Endothelial cell of umbilical vein (primary cell): ENCODE data around the gene DOLPP1. TPM values are rescaled to one million over a fixed set of nuclear protein-coding genes. Genes with fewer than 3 reads are reported as not detected.

Experiments
- BruUV-seq: library from RNA; stranded (reverse); fragments of 400-500 nt; replicated peaks from 2 replicates; lab custom pipeline; 2021; lab: Mats Ljungman, UMichigan
- CTCF ChIA-PET: fragments of 300-600, 350-600 bp; sonication (Branson Sonifier 250); formaldehyde crosslinking; loops from one replicate; lab custom pipeline; 2021; ENCODE audit warnings: antibody characterized with exemption, inconsistent platforms; lab: Charles Lee
- POLR2A ChIA-PET: fragments of 300-600, 350-600 bp; sonication (Branson Sonifier 250); formaldehyde crosslinking; loops from one replicate; lab custom pipeline; 2021; ENCODE audit warnings: antibody characterized with exemption, inconsistent platforms; lab: Charles Lee
- DNase-seq: peaks from one replicate; pipeline ENCODE4 v3.0.0-alpha.2; 2011; ENCODE audit warnings: low read depth, low spot score
- FAIRE-seq: peaks from 2 replicates; lab custom pipeline; 2011; peaks lifted over from hg19 to GRCh38; lab: Jason Lieb, UNC
- H2AFZ ChIP-seq: 2 replicates; pipeline ENCODE4 v1.6.0; 2012; ENCODE audit warnings: low read depth, low read length, control low read depth, inconsistent platforms
- H3K27ac ChIP-seq: 2 replicates; pipeline ENCODE4 v1.5.1; 2011; ENCODE audit warnings: low read depth, mild to moderate bottlenecking, control low read depth, low read length, moderate library complexity; ENCODE audit not compliant: insufficient read depth
- H3K27me3 ChIP-seq, 2 experiments: 2 replicates each; pipeline versions ENCODE4 v1.6.0 to v1.6.1; 2011; ENCODE audit warnings: low read length in 2 of 2, mixed read lengths in 1 of 2; ENCODE audit not compliant: control insufficient read depth in 2 of 2, insufficient read depth in 2 of 2
- H3K36me3 ChIP-seq, 2 experiments: 2 replicates in 1 of 2; 3 replicates in 1 of 2; pipeline ENCODE4 v1.5.1; 2011; ENCODE audit warnings: low read length in 2 of 2, mild to moderate bottlenecking in 1 of 2, moderate library complexity in 1 of 2; ENCODE audit not compliant: control insufficient read depth in 2 of 2, insufficient read depth in 2 of 2; ENCODE audit errors: extremely low read depth in 1 of 2
- H3K4me1 ChIP-seq: 3 replicates; pipeline ENCODE4 v1.5.1; 2011; ENCODE audit warnings: mild to moderate bottlenecking, low read length; ENCODE audit not compliant: control insufficient read depth, insufficient read depth; ENCODE audit errors: extremely low read depth
- H3K4me2 ChIP-seq: 2 replicates; pipeline ENCODE4 v1.6.1; 2011; ENCODE audit warnings: low read length, control low read depth, mixed read lengths; ENCODE audit not compliant: insufficient read depth
- H3K4me3 ChIP-seq, 3 experiments: fragments of 200-600 bp in 1 of 3; sonication (generic), shearing (Covaris generic) in 1 of 3; replicated peaks in 1 of 3; 2 replicates each; pipeline ENCODE4 v1.5.1; 2011 to 2016; ENCODE audit warnings: control low read depth in 3 of 3, low read length in 3 of 3, mild to moderate bottlenecking in 2 of 3, inconsistent platforms in 1 of 3, low read depth in 1 of 3, moderate library complexity in 1 of 3; ENCODE audit not compliant: insufficient read depth in 1 of 3
- H3K79me2 ChIP-seq: 2 replicates; pipeline ENCODE4 v1.6.0; 2012; ENCODE audit warnings: low read length, inconsistent platforms; ENCODE audit not compliant: control insufficient read depth, insufficient read depth
- H3K9ac ChIP-seq: replicated peaks from 2 replicates; pipeline ENCODE3; 2011; ENCODE audit warnings: low read length, control low read depth; ENCODE audit not compliant: insufficient read depth; ENCODE audit errors: extremely low read depth
- H3K9me1 ChIP-seq: replicated peaks from 3 replicates; pipeline ENCODE4 v1.6.0; 2011; ENCODE audit warnings: mild to moderate bottlenecking, low read length; ENCODE audit not compliant: control insufficient read depth, insufficient read depth; ENCODE audit errors: extremely low read depth
- H3K9me3 ChIP-seq: replicated peaks from 2 replicates; pipeline ENCODE4 v1.5.1; 2012; ENCODE audit warnings: low read length, inconsistent platforms; ENCODE audit not compliant: control insufficient read depth, insufficient read depth
- H4K20me1 ChIP-seq: replicated peaks from 2 replicates; pipeline ENCODE3; 2011; ENCODE audit warnings: mild to moderate bottlenecking, low read length; ENCODE audit not compliant: control insufficient read depth, insufficient read depth; ENCODE audit errors: extremely low read depth
- EZH2 ChIP-seq: IDR thresholded peaks from 2 replicates; pipeline ENCODE4 v1.6.1; 2012; ENCODE audit warnings: borderline replicate concordance, low read depth, mild to moderate bottlenecking, moderate library complexity, low read length, inconsistent platforms; ENCODE audit not compliant: severe bottlenecking
- FOS ChIP-seq: IDR thresholded peaks from 2 replicates; pipeline ENCODE4 v1.6.1; 2011; ENCODE audit warnings: mild to moderate bottlenecking, low read length, moderate library complexity, borderline replicate concordance; ENCODE audit not compliant: insufficient read depth
- GATA2 ChIP-seq: IDR thresholded peaks from 2 replicates; pipeline ENCODE4 v1.7.0; 2011; ENCODE audit warnings: low read depth, mild to moderate bottlenecking, moderate library complexity, mixed read lengths, low read length; ENCODE audit not compliant: insufficient read length, insufficient read depth
- JUN ChIP-seq: IDR thresholded peaks from 2 replicates; pipeline ENCODE4 v1.6.1; 2011; ENCODE audit warnings: borderline replicate concordance, low read depth; ENCODE audit not compliant: insufficient read length, insufficient read depth
- MYC ChIP-seq: IDR thresholded peaks from one replicate; pipeline ENCODE4 v1.6.1; 2011; ENCODE audit warnings: mild to moderate bottlenecking, low read depth, low read length
- POLR2A ChIP-seq: IDR thresholded peaks from 2 replicates; pipeline ENCODE4 v1.6.1; 2012; ENCODE audit warnings: low read depth, mild to moderate bottlenecking, control low read depth, low read length
- POLR2AphosphoS5 ChIP-seq: IDR thresholded peaks from 2 replicates; pipeline ENCODE4 v1.6.1; 2012; ENCODE audit warnings: low read depth, mild to moderate bottlenecking, control low read depth, low read length, moderate library complexity; ENCODE audit not compliant: insufficient read depth
- dilution Hi-C: fragments of 300-500 bp; cut with MboI; formaldehyde crosslinking; loops from one replicate; pipeline ENCODE4 v1.15.0; 2019; ENCODE audit warnings: low sequenced_read_pairs; ENCODE audit not compliant: extremely low pct_ligation_motif_present
- intact Hi-C: fragments of 100-400 bp; cut with micrococcal nuclease; formaldehyde crosslinking; loops from one replicate; pipeline ENCODE4 v1.10.0; 2022
- polyA plus RNA-seq, 4 experiments: library from polyadenylated mRNA; depleted of rRNA in 3 of 4; stranded (reverse) in 3 of 4; unstranded in 1 of 4; fragments of >200 nt; gene quantifications; 2 replicates each; pipeline versions ENCODE4 v1.2.1 to v1.2.3, GENCODE V29; 2011 to 2012; ENCODE audit warnings: missing spikeins in 1 of 4
- total RNA-seq: library from RNA; stranded (reverse); gene quantifications from 2 replicates; pipeline ENCODE4 v1.2.3, GENCODE V29; 2021
- TF ChIP-seq, protein P1 (sequence below), 2 donors: IDR thresholded peaks; 1 replicate in 1 of 2; 2 replicates in 1 of 2; pipeline ENCODE4 v1.5.1; 2011; ENCODE audit warnings: low read length in 2 of 2, mild to moderate bottlenecking in 2 of 2, moderate library complexity in 2 of 2, control low read depth in 1 of 2, inconsistent platforms in 1 of 2, low read depth in 1 of 2; ENCODE audit not compliant: insufficient read depth in 1 of 2; ENCODE audit errors: extremely low read depth in 1 of 2
- TF ChIP-seq, protein P2 (sequence below): IDR thresholded peaks from 2 replicates; pipeline ENCODE4 v1.6.1; 2011; ENCODE audit not compliant: insufficient read depth, insufficient read length

DOLPP1 gene
- total and polyA plus RNA-seq, 2 donors (not counting 3 experiments of a cell fraction or from before 2014, with no cell fraction given), result 17.7 to 28.3 TPM

- no peaks in the 10 kb centered on the region for H3K9me1 ChIP-seq
- H3K4me1 ChIP-seq, result peaks cover 44% of the 10 kb centered on the region
- H3K4me3 ChIP-seq, result no peak overlapping the region
- no peak for FAIRE-seq
- BruUV-seq, result no TSS peak
- H3K27ac ChIP-seq, result peak overlapping the region; percentile 99
- dilution Hi-C loops (no loop called here), intact Hi-C loops (loop anchor here (2.0 to 5.0 kb wide), 2 partner anchors 431 to 644 kb away; no protein-coding TSS in a partner anchor)
- no peak overlapping the region for H3K9ac ChIP-seq
- no peaks in the 10 kb centered on the region for H4K20me1 ChIP-seq
- H2AFZ ChIP-seq, result no peak overlapping the region
- H3K27me3 ChIP-seq, result no peaks in the 10 kb centered on the region
- H3K9me3 ChIP-seq, result no peaks in the 10 kb centered on the region
- ChIA-PET POLR2A (interaction anchor here (2.8 kb wide), 1 partner anchor 38 kb away, joined by 39 read pairs; the partner anchor contains the start of gene IER5L), CTCF (interaction anchor here (0.9 to 9.5 kb wide), 18 partner anchors 10 to 646 kb away, joined by 3 to 287 read pairs (median 9); partner anchors contain the start of genes ASB6, C9orf50, IER5L and NTMT1)
- no peak for TF ChIP-seq POLR2A
- TF ChIP-seq POLR2AphosphoS5, result no peak
- TF ChIP-seq, protein P1, sequence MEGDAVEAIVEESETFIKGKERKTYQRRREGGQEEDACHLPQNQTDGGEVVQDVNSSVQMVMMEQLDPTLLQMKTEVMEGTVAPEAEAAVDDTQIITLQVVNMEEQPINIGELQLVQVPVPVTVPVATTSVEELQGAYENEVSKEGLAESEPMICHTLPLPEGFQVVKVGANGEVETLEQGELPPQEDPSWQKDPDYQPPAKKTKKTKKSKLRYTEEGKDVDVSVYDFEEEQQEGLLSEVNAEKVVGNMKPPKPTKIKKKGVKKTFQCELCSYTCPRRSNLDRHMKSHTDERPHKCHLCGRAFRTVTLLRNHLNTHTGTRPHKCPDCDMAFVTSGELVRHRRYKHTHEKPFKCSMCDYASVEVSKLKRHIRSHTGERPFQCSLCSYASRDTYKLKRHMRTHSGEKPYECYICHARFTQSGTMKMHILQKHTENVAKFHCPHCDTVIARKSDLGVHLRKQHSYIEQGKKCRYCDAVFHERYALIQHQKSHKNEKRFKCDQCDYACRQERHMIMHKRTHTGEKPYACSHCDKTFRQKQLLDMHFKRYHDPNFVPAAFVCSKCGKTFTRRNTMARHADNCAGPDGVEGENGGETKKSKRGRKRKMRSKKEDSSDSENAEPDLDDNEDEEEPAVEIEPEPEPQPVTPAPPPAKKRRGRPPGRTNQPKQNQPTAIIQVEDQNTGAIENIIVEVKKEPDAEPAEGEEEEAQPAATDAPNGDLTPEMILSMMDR (IDR thresholded peaks at IDR 0.05; ENCODE audit: extremely low read depth in 1 of 2, insufficient read depth in 1 of 2, low read depth in 1 of 2, low read length in 2 of 2), result no peak
- no peak for TF ChIP-seq FOS
- TF ChIP-seq, protein P2, sequence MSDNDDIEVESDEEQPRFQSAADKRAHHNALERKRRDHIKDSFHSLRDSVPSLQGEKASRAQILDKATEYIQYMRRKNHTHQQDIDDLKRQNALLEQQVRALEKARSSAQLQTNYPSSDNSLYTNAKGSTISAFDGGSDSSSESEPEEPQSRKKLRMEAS, result no peak
- TF ChIP-seq MYC, result no peak
- no peak for TF ChIP-seq GATA2
- TF ChIP-seq EZH2, result no peak
- no peak for TF ChIP-seq JUN
- peaks cover 4% of the 10 kb centered on the region for H3K79me2 ChIP-seq
- H3K36me3 ChIP-seq, result peaks cover 6 to 11% of the 10 kb centered on the region in 2 experiments
- H3K4me2 ChIP-seq, result no peak overlapping the region
- DNase-seq, result no peak
These were observed 57.2 kb downstream of the DOLPP1 start for GRCh38 chr9:129138144-129138462.
